A673 (cell line): Measurements from ENCODE around the gene C1orf174. TPM values are rescaled to one million over a fixed set of nuclear protein-coding genes. Genes with fewer than 3 reads are reported as not detected.

Source experiments
- BruUV-seq: library from RNA; stranded (reverse); fragments of 400-500 nt; replicated peaks from 2 replicates; lab custom pipeline; 2021; lab: Mats Ljungman, UMichigan
- CTCF ChIA-PET: fragments of 300-600 bp; sonication (Branson Sonifier 250); formaldehyde crosslinking; loops from one replicate; lab custom pipeline; 2022; ENCODE audit warnings: antibody characterized with exemption; lab: Charles Lee
- POLR2A ChIA-PET: fragments of 300-600 bp; sonication (Branson Sonifier 250); formaldehyde crosslinking; loops from one replicate; lab custom pipeline; 2022; ENCODE audit warnings: antibody characterized with exemption; ENCODE audit not compliant: low non-redundant PET; lab: Charles Lee
- DNase-seq: peaks from one replicate; pipeline ENCODE4 v3.0.0-alpha.2; 2015; ENCODE audit warnings: low spot score
- H3K27ac ChIP-seq: fragments of 200-600 bp; sonication (generic); 2 replicates; pipeline ENCODE4 v1.5.1; 2016; ENCODE audit warnings: mixed run types, low read depth, mild to moderate bottlenecking, mixed read lengths, antibody characterized with exemption, low read length; ENCODE audit not compliant: poor library complexity, severe bottlenecking
- H3K27me3 ChIP-seq: fragments of 200-600 bp; sonication (generic); replicated peaks from 2 replicates; pipeline ENCODE4 v1.6.1; 2017; ENCODE audit warnings: mixed run types, low read depth, mild to moderate bottlenecking, mixed read lengths, antibody characterized with exemption, low read length; ENCODE audit not compliant: insufficient read depth, poor library complexity
- H3K36me3 ChIP-seq: fragments of 200-600 bp; sonication (generic); 2 replicates; pipeline ENCODE4 v1.6.1; 2016; ENCODE audit warnings: mixed run types, mild to moderate bottlenecking, mixed read lengths, antibody characterized with exemption, low read length; ENCODE audit not compliant: insufficient read depth, poor library complexity, severe bottlenecking
- H3K4me1 ChIP-seq: fragments of 200-600 bp; sonication (generic); 2 replicates; pipeline ENCODE4 v1.6.1; 2017; ENCODE audit warnings: mixed run types, mild to moderate bottlenecking, mixed read lengths, antibody characterized with exemption, low read length; ENCODE audit not compliant: insufficient read depth, poor library complexity, severe bottlenecking
- H3K4me3 ChIP-seq: fragments of 200-600 bp; sonication (generic); 2 replicates; pipeline ENCODE4 v1.5.1; 2016; ENCODE audit warnings: low read depth, mixed run types, mild to moderate bottlenecking, mixed read lengths, low read length; ENCODE audit not compliant: poor library complexity, severe bottlenecking
- H3K9me3 ChIP-seq: fragments of 200-600 bp; sonication (generic); 2 replicates; pipeline ENCODE4 v1.6.1; 2016; ENCODE audit warnings: mixed run types, low read depth, mild to moderate bottlenecking, mixed read lengths, antibody characterized with exemption, low read length; ENCODE audit not compliant: poor library complexity, severe bottlenecking
- EZH2 ChIP-seq: fragments of 200-600 bp; sonication (generic); IDR thresholded peaks from 2 replicates; pipeline ENCODE4 v1.6.1; 2017; ENCODE audit warnings: borderline replicate concordance, low read depth, mild to moderate bottlenecking, mixed read lengths, antibody characterized with exemption, low read length; ENCODE audit not compliant: poor library complexity, severe bottlenecking
- intact Hi-C: fragments of 100-400 bp; cut with micrococcal nuclease; formaldehyde crosslinking; loops from one replicate; pipeline ENCODE4 v1.10.0; 2022; ENCODE audit not compliant: unreplicated experiment
- total RNA-seq: library from RNA; stranded (reverse); gene quantifications from 2 replicates; pipeline ENCODE4 v1.2.3, GENCODE V29; 2021
- TF ChIP-seq, protein P1 (sequence below): fragments of 300-800, 200-600 bp; sonication (generic); conservative IDR thresholded peaks from 2 replicates; pipeline ENCODE4 v1.5.1; 2017; ENCODE audit warnings: low read depth, mild to moderate bottlenecking, antibody characterized with exemption, low read length, moderate library complexity, mixed read lengths

C1orf174 gene
- total RNA-seq, 1 experiment from 2014 or later = 36.2 TPM

DNA sequence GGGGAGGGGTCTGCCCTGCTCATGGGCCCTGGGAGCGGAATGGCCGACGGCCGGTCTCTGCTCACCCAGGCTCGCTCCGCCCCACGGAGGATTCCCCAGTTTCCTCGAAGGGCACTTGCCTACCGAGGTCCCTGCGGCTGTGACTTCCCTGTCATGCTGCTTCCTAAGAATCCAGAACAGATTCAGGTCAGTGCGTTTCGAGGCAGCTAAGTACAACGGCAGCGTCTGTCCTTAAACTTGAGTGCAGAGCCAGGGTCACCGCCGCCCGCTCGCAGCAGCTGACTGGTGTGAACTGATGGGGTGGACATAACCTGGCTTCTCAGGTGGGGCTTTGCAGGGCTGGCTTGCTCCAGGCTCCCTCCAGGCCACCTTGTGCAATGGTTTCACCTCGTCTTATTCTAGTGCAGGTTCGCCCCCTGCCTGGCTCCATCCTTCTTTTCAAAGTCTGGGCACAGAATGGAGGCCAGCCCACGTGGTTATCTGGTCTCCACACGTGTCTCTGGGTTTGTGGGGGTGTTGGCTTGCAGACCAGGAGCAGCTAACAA lies 7.6 kb upstream of the C1orf174 start:
- Histone ChIP-seq H3K9me3 (no peaks in the 10 kb centered on the region), H3K4me1 (peaks cover 17% of the 10 kb centered on the region), H3K27me3 (peaks cover 5% of the 10 kb centered on the region), H3K4me3 (no peak overlapping the region), H3K36me3 (no peaks in the 10 kb centered on the region), H3K27ac (no peak overlapping the region)
- DNase-seq = no peak
- no peak for TF ChIP-seq EZH2
- TF ChIP-seq, protein P1, sequence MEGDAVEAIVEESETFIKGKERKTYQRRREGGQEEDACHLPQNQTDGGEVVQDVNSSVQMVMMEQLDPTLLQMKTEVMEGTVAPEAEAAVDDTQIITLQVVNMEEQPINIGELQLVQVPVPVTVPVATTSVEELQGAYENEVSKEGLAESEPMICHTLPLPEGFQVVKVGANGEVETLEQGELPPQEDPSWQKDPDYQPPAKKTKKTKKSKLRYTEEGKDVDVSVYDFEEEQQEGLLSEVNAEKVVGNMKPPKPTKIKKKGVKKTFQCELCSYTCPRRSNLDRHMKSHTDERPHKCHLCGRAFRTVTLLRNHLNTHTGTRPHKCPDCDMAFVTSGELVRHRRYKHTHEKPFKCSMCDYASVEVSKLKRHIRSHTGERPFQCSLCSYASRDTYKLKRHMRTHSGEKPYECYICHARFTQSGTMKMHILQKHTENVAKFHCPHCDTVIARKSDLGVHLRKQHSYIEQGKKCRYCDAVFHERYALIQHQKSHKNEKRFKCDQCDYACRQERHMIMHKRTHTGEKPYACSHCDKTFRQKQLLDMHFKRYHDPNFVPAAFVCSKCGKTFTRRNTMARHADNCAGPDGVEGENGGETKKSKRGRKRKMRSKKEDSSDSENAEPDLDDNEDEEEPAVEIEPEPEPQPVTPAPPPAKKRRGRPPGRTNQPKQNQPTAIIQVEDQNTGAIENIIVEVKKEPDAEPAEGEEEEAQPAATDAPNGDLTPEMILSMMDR = no peak
- BruUV-seq = no TSS peak
- CTCF ChIA-PET = interaction anchor here (1.0 kb wide), 1 partner anchor 74 kb away, joined by 4 read pairs; no protein-coding TSS in a partner anchor
- POLR2A ChIA-PET = no interaction called here
- intact Hi-C loops = loop anchor here (5.0 kb wide), 1 partner anchor 1835 kb away; no protein-coding TSS in a partner anchor

DNA sequence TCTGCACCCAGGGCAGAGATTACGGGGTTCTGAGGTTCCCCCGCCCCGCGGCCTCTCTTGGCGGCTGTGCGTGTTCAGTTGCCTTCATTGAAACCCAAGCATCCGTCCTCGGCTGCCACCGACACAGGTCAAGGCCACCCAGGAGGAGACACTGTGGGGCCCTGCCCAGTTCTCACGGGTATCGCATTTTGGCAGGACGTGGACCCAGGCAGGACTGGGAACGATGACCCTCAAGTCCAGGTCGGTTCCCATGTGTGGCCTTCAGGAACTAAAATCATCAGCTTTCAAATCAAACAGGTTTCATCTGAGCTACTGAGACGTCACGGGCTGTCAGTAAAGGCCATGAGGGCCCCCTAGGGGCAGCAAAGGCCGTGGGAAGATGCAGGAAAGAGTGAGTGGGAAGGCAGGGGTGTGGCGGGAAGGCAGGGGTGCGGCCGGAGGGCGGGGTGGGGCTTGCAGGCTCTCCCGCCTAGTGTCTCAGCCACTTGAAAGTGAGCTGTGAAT lies 7.0 kb upstream of the C1orf174 start:
- intact Hi-C loops = loop anchor here (5.0 kb wide), 1 partner anchor 1835 kb away; no protein-coding TSS in a partner anchor
- no peaks in the 10 kb centered on the region for H3K9me3 ChIP-seq
- TF ChIP-seq, protein P1 = 0 out of 2 replicates have a peak, but pooled peaks have one; percentile 22
- no peak for TF ChIP-seq EZH2
- peaks cover 5% of the 10 kb centered on the region for H3K27me3 ChIP-seq
- H3K4me1 ChIP-seq = peaks cover 18% of the 10 kb centered on the region
- ChIA-PET CTCF (interaction anchor here (1.0 kb wide), 1 partner anchor 74 kb away, joined by 4 read pairs; no protein-coding TSS in a partner anchor), POLR2A (no interaction called here)
- peak; percentile 40 for DNase-seq
- no TSS peak for BruUV-seq
- H3K36me3 ChIP-seq = no peaks in the 10 kb centered on the region
- H3K4me3 ChIP-seq = no peak overlapping the region
- H3K27ac ChIP-seq = no peak overlapping the region

DNA sequence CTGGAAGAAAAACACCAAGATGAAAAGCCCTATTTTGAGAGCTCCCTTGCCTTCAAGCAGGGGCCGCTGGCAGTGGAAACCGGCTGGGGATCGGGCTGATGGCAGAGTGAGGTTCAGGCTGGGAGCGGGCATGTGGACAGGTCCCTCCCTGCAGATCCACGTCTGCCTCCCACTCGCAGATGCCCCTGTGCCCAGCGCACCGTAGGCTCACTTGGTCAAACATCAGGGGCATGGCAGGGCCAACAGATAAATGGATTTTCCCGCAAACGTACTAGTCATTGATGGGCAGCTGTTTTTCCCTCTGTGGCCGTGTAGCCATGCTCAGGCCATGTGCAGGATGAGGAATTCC lies 6.6 kb upstream of the C1orf174 start:
- TF ChIP-seq, protein P1 = no peak
- no peak for TF ChIP-seq EZH2
- Histone ChIP-seq H3K27ac (no peak overlapping the region), H3K4me1 (peaks cover 18% of the 10 kb centered on the region), H3K36me3 (no peaks in the 10 kb centered on the region), H3K4me3 (no peak overlapping the region), H3K9me3 (no peaks in the 10 kb centered on the region), H3K27me3 (peaks cover 5% of the 10 kb centered on the region)
- BruUV-seq = no TSS peak
- DNase-seq = no peak
- intact Hi-C loops = loop anchor here (5.0 kb wide), 1 partner anchor 1836 kb away; no protein-coding TSS in a partner anchor
- ChIA-PET CTCF (interaction anchor here (1.0 kb wide), 1 partner anchor 73 kb away, joined by 4 read pairs; no protein-coding TSS in a partner anchor), POLR2A (no interaction called here)
